Mucosa of gallbladder (tissue), 1 donor: Measurements from ENCODE around the gene CXCR6. TPM values are rescaled to one million over a fixed set of nuclear protein-coding genes. Genes with fewer than 3 reads are reported as not detected.

Experiments
- DNase-seq: peaks from one replicate; pipeline ENCODE4 v3.0.0-alpha.2; 2020; ENCODE audit warnings: low spot score
- total RNA-seq: library from RNA; stranded (reverse); gene quantifications from one replicate; pipeline ENCODE4 v1.2.1, GENCODE V29; 2021
- donor health status: DM: no; HTN: no; CAD: no.

The CXCR6 gene
- total RNA-seq, result 11.9 TPM

GRCh38 chr3:45943207-45943846 is at the start of gene CXCR6:
Gene CXCR6, plus strand, starts transcription at chr3:45943464. Its CDS starts 3,018 bp downstream, at chr3:45946482.
- no peak for DNase-seq

- DNase-seq, result no peak
Measured at GRCh38 chr3:45894015-45894414, 49.2 kb upstream of the CXCR6 start.

GRCh38 chr3:45895686-45896468 is 47.4 kb upstream of the CXCR6 start:
- no peak for DNase-seq

- no peak for DNase-seq
Measured at GRCh38 chr3:45896956-45897355, 46.3 kb upstream of the CXCR6 start.

- no peak for DNase-seq
Measured at GRCh38 chr3:45904931-45905330, 38.3 kb upstream of the CXCR6 start.

GRCh38 chr3:45905755-45906154 is 37.5 kb upstream of the CXCR6 start:
- no peak for DNase-seq

GRCh38 chr3:45906681-45907407 is 36.4 kb upstream of the CXCR6 start:
- DNase-seq, result no peak

- no peak for DNase-seq
Measured at GRCh38 chr3:45907769-45908705, 35.2 kb upstream of the CXCR6 start.

- DNase-seq, result no peak
Measured at GRCh38 chr3:45908761-45909160, 34.5 kb upstream of the CXCR6 start.

- no peak for DNase-seq
Measured at GRCh38 chr3:45909542-45909941, 33.7 kb upstream of the CXCR6 start.

GRCh38 chr3:45910892-45911291 is 32.4 kb upstream of the CXCR6 start:
- no peak for DNase-seq

- DNase-seq, result no peak
Measured at GRCh38 chr3:45911511-45912226, 31.6 kb upstream of the CXCR6 start.

GRCh38 chr3:45912435-45912834 is 30.8 kb upstream of the CXCR6 start:
- DNase-seq, result no peak

- no peak for DNase-seq
Measured at GRCh38 chr3:45914362-45915058, 28.8 kb upstream of the CXCR6 start.

- DNase-seq, result no peak
Measured at GRCh38 chr3:45915059-45915439, 28.2 kb upstream of the CXCR6 start.

- no peak for DNase-seq
Measured at GRCh38 chr3:45915518-45916231, 27.6 kb upstream of the CXCR6 start.

- no peak for DNase-seq
Measured at GRCh38 chr3:45917146-45917898, 25.9 kb upstream of the CXCR6 start.

GRCh38 chr3:45921158-45922038 is 21.9 kb upstream of the CXCR6 start:
- no peak for DNase-seq
